ENCODE results near the gene LMO2. TPM values are rescaled to one million over a fixed set of nuclear protein-coding genes. Genes with fewer than 3 reads are reported as not detected.
"Not testable (repeated sequence)": the region's sequence is repeated elsewhere in the genome, so short reads cannot be mapped to it uniquely, and the experiment has no call there.

The LMO2 gene
- total RNA-seq, 6 donors from 2014 or later = 7.3 to 58.5 (median 34.1) TPM

GRCh38 chr11:33828604-33829429, 63.1 kb downstream of the LMO2 start:
- peaks cover 0 to 7% (median 5%) of the 10 kb centered on the region in 4 donors for H3K27me3 ChIP-seq
- H3K4me3 ChIP-seq = peak overlapping the region in 3 of 4 donors; percentile 26 to 45 (median 44)
- ATAC-seq (ENCODE audit: low FRiP score in 2 of 2) (peak; percentile 32 to 64), DNase-seq (peak in 1 of 2 donors; percentile 84)
- H3K36me3 ChIP-seq = no peaks in the 10 kb centered on the region
- 12 to 14% methylated on average over 44 to 51 of the region's 56 CpGs for WGBS, 2 donors
- H3K4me1 ChIP-seq = peaks cover 8 to 12% (median 9%) of the 10 kb centered on the region in 4 donors
- no peak overlapping the region for H3K27ac ChIP-seq
- TF ChIP-seq, protein P1, sequence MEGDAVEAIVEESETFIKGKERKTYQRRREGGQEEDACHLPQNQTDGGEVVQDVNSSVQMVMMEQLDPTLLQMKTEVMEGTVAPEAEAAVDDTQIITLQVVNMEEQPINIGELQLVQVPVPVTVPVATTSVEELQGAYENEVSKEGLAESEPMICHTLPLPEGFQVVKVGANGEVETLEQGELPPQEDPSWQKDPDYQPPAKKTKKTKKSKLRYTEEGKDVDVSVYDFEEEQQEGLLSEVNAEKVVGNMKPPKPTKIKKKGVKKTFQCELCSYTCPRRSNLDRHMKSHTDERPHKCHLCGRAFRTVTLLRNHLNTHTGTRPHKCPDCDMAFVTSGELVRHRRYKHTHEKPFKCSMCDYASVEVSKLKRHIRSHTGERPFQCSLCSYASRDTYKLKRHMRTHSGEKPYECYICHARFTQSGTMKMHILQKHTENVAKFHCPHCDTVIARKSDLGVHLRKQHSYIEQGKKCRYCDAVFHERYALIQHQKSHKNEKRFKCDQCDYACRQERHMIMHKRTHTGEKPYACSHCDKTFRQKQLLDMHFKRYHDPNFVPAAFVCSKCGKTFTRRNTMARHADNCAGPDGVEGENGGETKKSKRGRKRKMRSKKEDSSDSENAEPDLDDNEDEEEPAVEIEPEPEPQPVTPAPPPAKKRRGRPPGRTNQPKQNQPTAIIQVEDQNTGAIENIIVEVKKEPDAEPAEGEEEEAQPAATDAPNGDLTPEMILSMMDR (IDR thresholded peaks at IDR 0.05) = no peak
- TF ChIP-seq EP300 (IDR thresholded peaks at IDR 0.05) (no peak), POLR2AphosphoS5 (IDR thresholded peaks at IDR 0.05) (no peak), POLR2A (IDR thresholded peaks at IDR 0.05) (no peak)
- no peaks in the 10 kb centered on the region for H3K9me3 ChIP-seq

GRCh38 chr11:33827206-33827605, 64.7 kb downstream of the LMO2 start:
- ATAC-seq (ENCODE audit: low FRiP score in 2 of 2) (no peak), DNase-seq (no peak)
- H3K27me3 ChIP-seq = peaks cover 0 to 7% (median 5%) of the 10 kb centered on the region in 4 donors
- 89 to 92% methylated on average over 4 of the region's 4 CpGs for WGBS, 2 donors
- no peaks in the 10 kb centered on the region for H3K36me3 ChIP-seq
- no peaks in the 10 kb centered on the region for H3K9me3 ChIP-seq
- no peak overlapping the region for H3K4me3 ChIP-seq
- H3K27ac ChIP-seq = no peak overlapping the region
- TF ChIP-seq, protein P1 (IDR thresholded peaks at IDR 0.05) = no peak
- TF ChIP-seq EP300 (IDR thresholded peaks at IDR 0.05) (no peak), POLR2A (IDR thresholded peaks at IDR 0.05) (no peak), POLR2AphosphoS5 (IDR thresholded peaks at IDR 0.05) (no peak)
- peaks cover 8 to 12% (median 9%) of the 10 kb centered on the region in 4 donors for H3K4me1 ChIP-seq

- Histone ChIP-seq H3K36me3 (no peaks in the 10 kb centered on the region), H3K9me3 (no peaks in the 10 kb centered on the region), H3K27ac (no peak overlapping the region), H3K4me3 (no peak overlapping the region), H3K27me3 (peaks cover 0 to 7% (median 5%) of the 10 kb centered on the region in 4 donors), H3K4me1 (peaks cover 8 to 12% (median 9%) of the 10 kb centered on the region in 4 donors)
- 81 to 83% methylated on average over 3 of the region's 3 CpGs for WGBS, 2 donors
- ATAC-seq (ENCODE audit: low FRiP score in 2 of 2) (no peak), DNase-seq (no peak)
- no peak for TF ChIP-seq POLR2A (IDR thresholded peaks at IDR 0.05)
- TF ChIP-seq, protein P1 (IDR thresholded peaks at IDR 0.05) = no peak
- TF ChIP-seq EP300 (IDR thresholded peaks at IDR 0.05) = no peak
- TF ChIP-seq POLR2AphosphoS5 (IDR thresholded peaks at IDR 0.05) = no peak
Observed at GRCh38 chr11:33825854-33826560, 65.9 kb downstream of the LMO2 start.

DNA sequence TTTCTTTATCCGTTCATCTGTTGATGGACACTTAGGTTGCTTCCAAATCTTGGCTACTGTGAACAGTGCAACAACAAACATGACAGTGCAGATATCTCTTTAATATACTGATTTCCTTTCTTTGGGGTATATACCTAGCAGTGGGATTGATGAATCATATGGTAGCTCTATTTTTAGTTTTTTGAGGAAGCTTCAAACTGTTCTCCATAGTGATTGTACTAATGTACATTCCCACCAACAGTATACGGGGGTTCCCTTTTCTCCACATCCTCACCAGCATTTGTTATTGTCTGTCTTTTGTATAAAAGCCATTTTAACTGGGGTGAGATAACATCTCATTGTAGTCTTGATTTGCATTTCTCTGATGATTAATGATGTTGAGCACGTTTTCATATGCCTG, 68.9 kb downstream of the LMO2 start:
- not testable (repeated sequence) for ATAC-seq (ENCODE audit: low FRiP score in 2 of 2); DNase-seq; H3K4me3 ChIP-seq; H3K36me3 ChIP-seq; H3K27me3 ChIP-seq; H3K27ac ChIP-seq; H3K4me1 ChIP-seq; H3K9me3 ChIP-seq
- 51 to 54% methylated on average over 3 of the region's 3 CpGs for WGBS, 2 donors

DNA sequence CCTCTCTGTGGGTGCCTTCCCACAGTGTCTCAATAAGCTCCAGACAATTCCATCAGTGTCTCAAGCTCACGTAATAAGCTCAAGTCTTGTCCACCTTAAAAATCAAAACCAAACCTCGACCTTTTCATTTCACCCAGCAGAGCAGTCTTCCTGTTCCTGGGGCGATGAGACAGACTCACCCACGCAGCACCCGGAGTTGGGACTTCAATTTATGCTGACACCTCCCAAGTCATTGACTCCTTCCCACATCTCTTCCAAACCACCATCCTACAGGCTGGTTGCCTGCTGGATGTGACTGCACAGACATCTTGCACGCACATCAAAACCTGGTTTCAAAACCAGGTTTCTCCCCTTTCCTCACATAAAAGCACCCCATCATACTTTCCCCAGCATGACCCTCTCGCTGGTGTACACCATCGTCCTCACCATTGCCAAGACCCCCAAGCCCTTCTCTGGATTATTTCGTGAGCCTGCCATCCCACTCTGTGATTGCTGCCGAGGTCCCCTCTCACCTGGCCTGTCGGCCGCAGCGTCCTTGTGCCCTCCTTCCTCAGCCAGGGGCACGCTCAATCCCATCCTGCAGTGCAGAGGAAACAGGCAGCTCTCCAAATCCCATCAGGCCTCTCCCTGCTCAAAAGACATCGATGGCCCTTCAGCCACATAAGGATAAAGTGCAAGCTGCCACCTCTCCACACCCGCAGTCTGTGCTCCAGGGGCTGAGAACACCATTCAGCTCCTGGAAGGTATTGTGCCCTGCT, 72.4 kb downstream of the LMO2 start:
- DNase-seq (no peak), ATAC-seq (ENCODE audit: low FRiP score in 2 of 2) (no peak)
- H3K9me3 ChIP-seq = no peaks in the 10 kb centered on the region
- no peak for TF ChIP-seq EP300 (IDR thresholded peaks at IDR 0.05)
- TF ChIP-seq, protein P1 (IDR thresholded peaks at IDR 0.05) = no peak
- TF ChIP-seq POLR2A (IDR thresholded peaks at IDR 0.05) = no peak
- TF ChIP-seq POLR2AphosphoS5 (IDR thresholded peaks at IDR 0.05) = no peak
- 63 to 70% methylated on average over 16 of the region's 16 CpGs for WGBS, 2 donors
- H3K4me1 ChIP-seq = no peaks in the 10 kb centered on the region
- H3K4me3 ChIP-seq = no peak overlapping the region
- H3K36me3 ChIP-seq = no peaks in the 10 kb centered on the region
- no peaks in the 10 kb centered on the region for H3K27me3 ChIP-seq
- no peak overlapping the region for H3K27ac ChIP-seq
